GM18519 (cell line): Measurements from ENCODE around the gene TRAT1.
"Not testable (repeated sequence)": the region's sequence is repeated elsewhere in the genome, so short reads cannot be mapped to it uniquely, and the experiment has no call there.

Experiments
- ATAC-seq: cut with Tn5 transposase; IDR thresholded peaks from one replicate; pipeline ENCODE4 v1.9.1; 2021; ENCODE audit warnings: mild to moderate bottlenecking, moderate library complexity; ENCODE audit not compliant: unreplicated experiment, low FRiP score

TRAT1 gene

GRCh38 chr3:108822123-108822897 lies at the start of gene TRAT1:
TRAT1 (plus strand) TSS chr3:108822786; CDS start chr3:108822928, 142 bp downstream.
- no peak for ATAC-seq

- no peak for ATAC-seq
These were observed 46.9 kb upstream of the TRAT1 start for GRCh38 chr3:108775649-108776048.

GRCh38 chr3:108779496-108779895 lies 43.1 kb upstream of the TRAT1 start:
- ATAC-seq, result no peak

- ATAC-seq, result no peak
These were observed 42.4 kb upstream of the TRAT1 start for GRCh38 chr3:108780235-108780634.

GRCh38 chr3:108791473-108791872 lies 31.1 kb upstream of the TRAT1 start:
- no peak for ATAC-seq

- ATAC-seq, result no peak
These were observed 18.1 kb upstream of the TRAT1 start for GRCh38 chr3:108804437-108804836.

GRCh38 chr3:108804966-108805365 lies 17.6 kb upstream of the TRAT1 start:
- no peak for ATAC-seq

- ATAC-seq, result peak; percentile 70
These were observed 16.3 kb upstream of the TRAT1 start for GRCh38 chr3:108806316-108806715.

GRCh38 chr3:108818404-108818803 lies 4.2 kb upstream of the TRAT1 start:
- ATAC-seq, result peak; percentile 74

- ATAC-seq, result no peak
These were observed 2.0 kb upstream of the TRAT1 start for GRCh38 chr3:108820586-108820985.

- no peak for ATAC-seq
These were observed 641 bp downstream of the TRAT1 start for GRCh38 chr3:108823227-108823626.

GRCh38 chr3:108823803-108824202 lies 1.2 kb downstream of the TRAT1 start:
- ATAC-seq, result not testable (repeated sequence)

GRCh38 chr3:108826309-108827187 lies 4.0 kb downstream of the TRAT1 start:
- no peak for ATAC-seq

GRCh38 chr3:108830381-108830780 lies 7.8 kb downstream of the TRAT1 start:
- no peak for ATAC-seq

GRCh38 chr3:108830991-108831614 lies 8.5 kb downstream of the TRAT1 start:
- ATAC-seq, result no peak

GRCh38 chr3:108833611-108834010 lies 11.0 kb downstream of the TRAT1 start:
- ATAC-seq, result no peak

GRCh38 chr3:108834551-108834950 lies 12.0 kb downstream of the TRAT1 start:
- ATAC-seq, result no peak

- peak; percentile 59 for ATAC-seq
These were observed 12.5 kb downstream of the TRAT1 start for GRCh38 chr3:108835101-108835500.

GRCh38 chr3:108838436-108838835 lies 15.8 kb downstream of the TRAT1 start:
- ATAC-seq, result no peak

GRCh38 chr3:108845709-108846293 lies 23.2 kb downstream of the TRAT1 start:
- no peak for ATAC-seq

- ATAC-seq, result no peak
These were observed 24.6 kb downstream of the TRAT1 start for GRCh38 chr3:108847187-108847586.
